Suprapubic skin (tissue), 4 donors: ENCODE results near the gene COMMD1. TPM values are rescaled to one million over a fixed set of nuclear protein-coding genes. Genes with fewer than 3 reads are reported as not detected.

Source experiments
- DNase-seq, 2 donors: peaks; one replicate each; pipeline ENCODE4 v3.0.0-alpha.2; 2019; ENCODE audit warnings: low spot score in 2 of 2
- H3K27ac ChIP-seq: fragments of 200-600 bp; sonication (generic); one replicate; pipeline ENCODE4 v1.5.1; 2019
- H3K27me3 ChIP-seq: fragments of 200-600 bp; sonication (generic); one replicate; pipeline ENCODE4 v1.5.1; 2019
- H3K36me3 ChIP-seq: fragments of 200-600 bp; sonication (generic); one replicate; pipeline ENCODE4 v1.5.1; 2019
- H3K4me1 ChIP-seq: fragments of 200-600 bp; sonication (generic); one replicate; pipeline ENCODE4 v1.5.1; 2019
- H3K4me3 ChIP-seq: fragments of 200-600 bp; sonication (generic); one replicate; pipeline ENCODE4 v1.5.1; 2019; ENCODE audit warnings: mild to moderate bottlenecking
- H3K9me3 ChIP-seq: fragments of 200-600 bp; sonication (generic); one replicate; pipeline ENCODE4 v1.5.1; 2019
- EP300 ChIP-seq: sonication (generic); formaldehyde crosslinking; IDR thresholded peaks from one replicate; pipeline ENCODE4 v1.6.1; 2017; ENCODE audit warnings: antibody characterized with exemption
- POLR2A ChIP-seq, 2 donors: fragments of 450-650 bp; IDR thresholded peaks; one replicate each; pipeline ENCODE4 v1.6.1; 2017; ENCODE audit warnings: antibody characterized with exemption in 2 of 2, mild to moderate bottlenecking in 2 of 2, moderate library complexity in 2 of 2
- POLR2AphosphoS5 ChIP-seq, 3 donors: sonication (generic); formaldehyde crosslinking; IDR thresholded peaks; one replicate each; pipeline ENCODE4 v1.6.1; 2017; ENCODE audit warnings: antibody characterized with exemption in 3 of 3
- WGBS: methylation state at CpG from one replicate; pipeline ENCODE4 v1.1.5; 2018; 5-methylcytosine and 5-hydroxymethylcytosine counted together
- total RNA-seq, 4 donors: library from RNA; depleted of rRNA; stranded (reverse); fragments of >200 nt; gene quantifications; one replicate each; pipeline ENCODE4 v1.1.0, GENCODE V29; 2016
- TF ChIP-seq, protein P1 (sequence below), 2 donors: fragments of 200-600 bp in 1 of 2; fragments of 450-650 bp in 1 of 2; sonication (generic) in 1 of 2; IDR thresholded peaks; one replicate each; pipeline ENCODE4 v1.5.1; 2016 to 2019; ENCODE audit warnings: antibody characterized with exemption in 2 of 2, mild to moderate bottlenecking in 1 of 2, moderate library complexity in 1 of 2

COMMD1 gene
- total RNA-seq, 4 donors from 2014 or later = 45.6 to 64.3 (median 57.7) TPM

DNA sequence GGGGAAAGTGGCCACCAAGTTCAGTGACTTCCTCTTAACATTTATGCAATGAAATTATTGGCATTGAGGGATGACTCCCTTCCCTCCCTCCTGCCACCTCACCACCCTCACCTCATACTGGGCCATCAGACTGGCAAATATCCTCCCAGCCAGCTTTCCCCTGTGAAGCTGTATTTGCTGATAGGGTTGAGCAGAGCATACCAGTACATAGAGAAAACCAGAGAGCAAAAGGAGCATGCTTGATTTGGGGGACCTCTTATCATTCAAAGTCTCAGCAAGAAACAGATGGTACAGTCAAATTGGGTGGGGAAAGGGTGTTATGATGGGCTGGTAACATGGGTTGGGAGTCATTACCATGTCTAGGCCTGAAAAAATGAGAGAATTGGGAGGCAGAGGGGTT, 271.3 kb downstream of the COMMD1 start:
- H3K27ac ChIP-seq = no peak overlapping the region
- H3K36me3 ChIP-seq = no peaks in the 10 kb centered on the region
- H3K27me3 ChIP-seq = no peaks in the 10 kb centered on the region
- H3K4me1 ChIP-seq = peaks cover 13% of the 10 kb centered on the region
- no peak for DNase-seq
- TF ChIP-seq EP300 (no peak), POLR2AphosphoS5 (IDR thresholded peaks at IDR 0.05) (no peak), POLR2A (IDR thresholded peaks at IDR 0.05) (no peak)
- TF ChIP-seq, protein P1, sequence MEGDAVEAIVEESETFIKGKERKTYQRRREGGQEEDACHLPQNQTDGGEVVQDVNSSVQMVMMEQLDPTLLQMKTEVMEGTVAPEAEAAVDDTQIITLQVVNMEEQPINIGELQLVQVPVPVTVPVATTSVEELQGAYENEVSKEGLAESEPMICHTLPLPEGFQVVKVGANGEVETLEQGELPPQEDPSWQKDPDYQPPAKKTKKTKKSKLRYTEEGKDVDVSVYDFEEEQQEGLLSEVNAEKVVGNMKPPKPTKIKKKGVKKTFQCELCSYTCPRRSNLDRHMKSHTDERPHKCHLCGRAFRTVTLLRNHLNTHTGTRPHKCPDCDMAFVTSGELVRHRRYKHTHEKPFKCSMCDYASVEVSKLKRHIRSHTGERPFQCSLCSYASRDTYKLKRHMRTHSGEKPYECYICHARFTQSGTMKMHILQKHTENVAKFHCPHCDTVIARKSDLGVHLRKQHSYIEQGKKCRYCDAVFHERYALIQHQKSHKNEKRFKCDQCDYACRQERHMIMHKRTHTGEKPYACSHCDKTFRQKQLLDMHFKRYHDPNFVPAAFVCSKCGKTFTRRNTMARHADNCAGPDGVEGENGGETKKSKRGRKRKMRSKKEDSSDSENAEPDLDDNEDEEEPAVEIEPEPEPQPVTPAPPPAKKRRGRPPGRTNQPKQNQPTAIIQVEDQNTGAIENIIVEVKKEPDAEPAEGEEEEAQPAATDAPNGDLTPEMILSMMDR (IDR thresholded peaks at IDR 0.05) = no peak
- no peak overlapping the region for H3K4me3 ChIP-seq
- no peaks in the 10 kb centered on the region for H3K9me3 ChIP-seq

DNA sequence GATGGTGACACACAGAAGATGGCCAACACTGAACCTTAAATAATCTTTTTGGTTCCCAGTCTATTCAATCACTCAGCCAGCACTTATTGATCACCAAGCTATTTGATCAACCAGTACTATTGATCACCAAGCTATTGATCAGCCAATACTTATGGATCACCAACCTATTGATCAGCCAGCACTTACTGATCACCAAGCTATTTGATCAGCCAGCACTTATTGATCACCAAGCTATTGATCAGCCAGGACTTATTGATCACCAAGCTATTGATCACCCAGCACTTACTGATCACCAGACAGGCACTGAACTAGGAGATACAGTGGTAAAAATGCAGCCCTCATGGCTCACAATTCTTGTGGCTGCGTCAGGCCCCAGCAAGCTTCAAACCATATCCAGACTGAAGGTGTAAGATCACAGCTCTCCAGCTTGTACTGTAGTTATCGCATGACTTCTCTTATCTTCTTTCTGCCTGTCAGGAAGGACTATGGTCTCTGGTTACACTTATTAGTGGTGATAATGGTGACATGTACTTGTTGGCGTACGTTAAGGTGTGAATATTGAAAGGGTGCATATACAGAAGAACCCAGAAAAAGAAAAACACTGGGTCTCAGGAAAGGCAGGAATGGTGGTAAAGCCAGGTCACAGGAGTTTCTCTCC, 272.0 kb downstream of the COMMD1 start:
- H3K9me3 ChIP-seq = no peaks in the 10 kb centered on the region
- H3K27me3 ChIP-seq = no peaks in the 10 kb centered on the region
- no peak for TF ChIP-seq POLR2A (IDR thresholded peaks at IDR 0.05)
- TF ChIP-seq, protein P1 (IDR thresholded peaks at IDR 0.05) = no peak
- no peak for TF ChIP-seq POLR2AphosphoS5 (IDR thresholded peaks at IDR 0.05)
- TF ChIP-seq EP300 = no peak
- H3K4me3 ChIP-seq = no peak overlapping the region
- DNase-seq = no peak
- no peak overlapping the region for H3K27ac ChIP-seq
- 96% methylated on average over 4 of the region's 4 CpGs for WGBS
- peaks cover 13% of the 10 kb centered on the region for H3K4me1 ChIP-seq
- H3K36me3 ChIP-seq = no peaks in the 10 kb centered on the region

DNA sequence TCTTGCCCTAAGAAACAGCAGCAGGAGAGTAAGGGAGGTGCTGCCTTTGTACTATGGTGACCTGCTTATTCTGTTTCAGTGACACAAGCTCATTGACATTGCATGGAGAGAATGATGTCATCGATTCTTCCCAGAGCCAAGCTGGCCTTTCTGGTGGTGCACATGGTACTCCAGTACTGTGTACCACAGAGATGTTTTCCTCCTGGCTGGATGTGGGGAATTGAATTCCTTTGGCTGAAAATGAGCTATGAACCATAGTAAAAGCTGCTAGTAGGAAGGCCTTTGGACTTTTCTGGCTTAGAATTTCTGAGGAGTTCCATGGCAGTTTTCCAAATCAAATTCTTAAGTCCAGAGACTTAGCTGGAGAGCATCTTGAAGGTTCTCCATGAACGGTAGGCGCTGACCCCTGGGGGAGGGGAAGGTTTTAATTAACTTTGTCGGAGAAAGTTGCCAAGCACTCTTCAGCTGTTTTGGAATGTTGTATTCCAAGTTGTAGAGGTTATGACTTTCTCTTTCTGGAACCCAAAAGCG, 273.3 kb downstream of the COMMD1 start:
- Histone ChIP-seq H3K9me3 (no peaks in the 10 kb centered on the region), H3K27me3 (no peaks in the 10 kb centered on the region), H3K27ac (peak overlapping the region; percentile 12), H3K36me3 (no peaks in the 10 kb centered on the region), H3K4me1 (peaks cover 13% of the 10 kb centered on the region), H3K4me3 (no peak overlapping the region)
- 50% methylated on average over 5 of the region's 5 CpGs for WGBS
- DNase-seq = no peak
- TF ChIP-seq EP300 = no peak
- no peak for TF ChIP-seq POLR2A (IDR thresholded peaks at IDR 0.05)
- TF ChIP-seq, protein P1 (IDR thresholded peaks at IDR 0.05) = no peak
- TF ChIP-seq POLR2AphosphoS5 (IDR thresholded peaks at IDR 0.05) = no peak

DNA sequence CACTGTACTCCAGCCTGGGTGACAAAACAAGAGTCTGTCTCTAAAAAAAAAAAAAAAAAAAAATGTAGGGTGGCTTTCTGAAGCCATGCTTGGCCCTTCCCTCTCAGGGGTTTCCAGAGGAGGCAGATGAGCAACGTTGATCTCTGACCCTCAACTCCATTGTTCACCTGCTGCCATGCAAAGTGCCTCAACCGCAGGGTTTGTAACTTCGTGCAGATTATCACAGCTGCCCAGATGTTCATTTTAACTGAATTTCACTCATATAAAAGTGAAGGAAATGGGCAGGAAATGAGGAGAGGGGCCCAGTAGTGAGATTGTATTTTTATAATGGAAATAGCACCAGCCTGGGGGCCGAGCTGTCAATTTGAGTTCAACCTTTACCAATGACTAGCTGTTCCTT, 275.5 kb downstream of the COMMD1 start:
- H3K27me3 ChIP-seq = no peaks in the 10 kb centered on the region
- TF ChIP-seq, protein P1 (IDR thresholded peaks at IDR 0.05) = no peak
- no peak for TF ChIP-seq POLR2A (IDR thresholded peaks at IDR 0.05)
- no peak for TF ChIP-seq POLR2AphosphoS5 (IDR thresholded peaks at IDR 0.05)
- no peak for TF ChIP-seq EP300

DNA sequence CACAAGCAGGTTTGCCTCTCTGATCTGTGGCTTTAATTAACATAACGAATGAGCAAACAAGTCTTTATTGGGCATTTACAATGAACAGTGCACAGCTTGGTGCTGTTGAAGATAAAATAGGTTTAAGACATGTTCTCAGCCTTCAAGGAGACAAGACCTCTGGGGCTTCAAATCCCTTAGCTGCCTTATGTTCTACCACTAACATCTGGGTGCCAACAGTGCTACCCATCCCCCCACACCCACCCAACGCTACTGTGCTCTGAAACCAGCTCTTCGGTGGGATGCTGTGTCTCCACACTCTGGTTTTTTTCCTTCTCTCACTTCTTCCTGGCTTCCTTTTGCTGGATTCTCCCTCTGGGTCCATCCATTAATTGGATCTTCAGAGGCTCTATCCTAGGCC, 276.4 kb downstream of the COMMD1 start:
- H3K4me3 ChIP-seq = no peak overlapping the region
- no peaks in the 10 kb centered on the region for H3K36me3 ChIP-seq
- H3K4me1 ChIP-seq = peaks cover 10% of the 10 kb centered on the region
- H3K9me3 ChIP-seq = no peaks in the 10 kb centered on the region
- H3K27me3 ChIP-seq = no peaks in the 10 kb centered on the region
- DNase-seq = no peak
- no peak for TF ChIP-seq EP300
- TF ChIP-seq, protein P1 (IDR thresholded peaks at IDR 0.05) = no peak
- TF ChIP-seq POLR2A (IDR thresholded peaks at IDR 0.05) = no peak
- no peak for TF ChIP-seq POLR2AphosphoS5 (IDR thresholded peaks at IDR 0.05)
- 84% methylated on average over 3 of the region's 3 CpGs for WGBS
- H3K27ac ChIP-seq = no peak overlapping the region

More for the DNA sequence above, 275.5 kb downstream of the COMMD1 start:
- no peak for DNase-seq
- Histone ChIP-seq H3K9me3 (no peaks in the 10 kb centered on the region), H3K4me3 (no peak overlapping the region), H3K36me3 (no peaks in the 10 kb centered on the region), H3K4me1 (peaks cover 13% of the 10 kb centered on the region), H3K27ac (no peak overlapping the region)
- WGBS = 73% methylated on average over 4 of the region's 4 CpGs
